Measurements from ENCODE around the gene LONP2. TPM values are rescaled to one million over a fixed set of nuclear protein-coding genes. Genes with fewer than 3 reads are reported as not detected.

LONP2 gene
- total and polyA plus RNA-seq, 10 of the 15 experiments (the other 5 are each of a cell fraction or from before 2014, with no cell fraction given), result 8.3 to 48.0 (median 34.8) TPM

DNA sequence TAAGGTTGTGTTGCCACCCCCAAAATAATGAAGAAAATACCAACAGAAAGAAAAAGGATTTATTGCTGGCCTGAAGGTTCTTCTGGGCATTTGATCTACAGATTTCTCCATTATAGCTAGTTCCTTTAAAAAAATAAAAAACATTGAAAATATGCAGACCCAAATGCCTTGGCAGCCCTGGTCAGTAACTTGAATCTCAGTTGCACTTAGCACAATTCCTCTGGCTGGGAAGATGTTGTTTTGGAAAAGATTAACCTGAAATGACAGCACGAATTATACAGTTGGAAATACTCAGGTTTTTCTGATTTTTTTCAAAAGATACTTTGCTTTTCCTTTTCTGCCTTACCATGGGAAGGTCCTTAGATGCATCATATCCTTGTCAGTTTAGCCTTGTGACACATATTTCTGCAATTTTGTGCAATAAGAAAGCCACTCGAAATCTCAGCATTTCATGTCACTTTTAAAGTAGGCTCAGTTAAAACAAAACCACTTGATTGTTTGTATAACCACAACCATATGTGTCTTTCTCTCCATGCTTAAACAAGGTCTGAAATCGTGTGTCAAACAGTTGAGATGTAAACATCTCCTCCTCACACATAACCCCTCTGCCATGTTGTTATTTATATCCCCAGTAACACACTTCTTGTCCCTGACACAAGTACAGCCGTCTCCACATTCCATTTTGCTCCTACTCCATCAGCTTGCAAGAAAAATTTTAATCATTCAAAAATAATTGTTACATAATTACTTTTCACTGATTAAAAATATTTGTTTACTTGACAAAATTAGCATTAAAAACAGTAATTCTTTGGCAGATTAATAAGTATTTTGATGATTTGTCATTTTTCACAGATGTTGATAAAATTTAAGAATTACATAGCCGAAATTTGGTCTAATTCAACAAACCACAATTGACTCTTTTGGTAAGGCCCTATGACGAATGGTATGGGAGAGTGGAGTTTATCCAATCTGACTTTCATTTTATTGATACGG, 80.0 kb downstream of the LONP2 start (continued):
- TF ChIP-seq POU2F2 (IDR thresholded peaks at IDR 0.05; ENCODE audit: borderline replicate concordance, low read depth, low read length), result no peak
- TF ChIP-seq, protein P1, sequence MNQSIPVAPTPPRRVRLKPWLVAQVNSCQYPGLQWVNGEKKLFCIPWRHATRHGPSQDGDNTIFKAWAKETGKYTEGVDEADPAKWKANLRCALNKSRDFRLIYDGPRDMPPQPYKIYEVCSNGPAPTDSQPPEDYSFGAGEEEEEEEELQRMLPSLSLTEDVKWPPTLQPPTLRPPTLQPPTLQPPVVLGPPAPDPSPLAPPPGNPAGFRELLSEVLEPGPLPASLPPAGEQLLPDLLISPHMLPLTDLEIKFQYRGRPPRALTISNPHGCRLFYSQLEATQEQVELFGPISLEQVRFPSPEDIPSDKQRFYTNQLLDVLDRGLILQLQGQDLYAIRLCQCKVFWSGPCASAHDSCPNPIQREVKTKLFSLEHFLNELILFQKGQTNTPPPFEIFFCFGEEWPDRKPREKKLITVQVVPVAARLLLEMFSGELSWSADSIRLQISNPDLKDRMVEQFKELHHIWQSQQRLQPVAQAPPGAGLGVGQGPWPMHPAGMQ (IDR thresholded peaks at IDR 0.05; ENCODE audit: borderline replicate concordance), result no peak
- TF ChIP-seq RB1 (IDR thresholded peaks at IDR 0.05; ENCODE audit: borderline replicate concordance), result no peak
- no peak for TF ChIP-seq HDAC6 (IDR thresholded peaks at IDR 0.05; ENCODE audit: unreplicated experiment)

DNA sequence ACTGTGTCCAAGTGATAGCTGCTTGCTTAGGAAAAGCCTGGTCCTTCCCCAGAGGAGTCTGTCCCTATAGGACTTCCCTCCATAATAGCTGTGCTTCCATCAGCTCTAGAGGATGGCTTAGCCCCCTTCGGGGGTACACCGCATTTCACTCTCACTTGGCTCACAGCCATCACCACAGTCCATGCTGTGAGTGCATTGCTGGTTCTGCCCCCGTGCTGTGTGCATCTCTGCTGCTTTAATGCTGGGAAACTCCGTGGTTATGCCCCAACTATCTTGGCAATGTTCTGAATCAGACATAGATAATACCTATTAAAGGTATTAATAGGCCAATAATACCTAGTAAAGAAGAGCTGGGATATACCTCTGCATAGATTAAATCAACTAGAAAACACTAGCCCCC, 82.8 kb downstream of the LONP2 start:
- CTCF ChIA-PET, result interaction anchor here (1.1 to 2.2 kb wide), 4 partner anchors 9 to 304 kb away, joined by 3 to 8 read pairs (median 4); no protein-coding TSS in a partner anchor
- H3K4me1 ChIP-seq (ENCODE audit: control insufficient read depth, insufficient read depth, low read length), result no peaks in the 10 kb centered on the region
- 54% methylated on average over 4 of the region's 4 CpGs for WGBS (ENCODE audit: insufficient coverage, insufficient replicate concordance, low lambda C conversion rate, missing lambda C conversion rate)
- H3K27ac ChIP-seq (ENCODE audit: control insufficient read depth, insufficient read depth), result no peak overlapping the region
- intact Hi-C loops (cut with micrococcal nuclease; ENCODE audit: unreplicated experiment) (no loop called here), in situ Hi-C loops (cut with MboI) (no loop called here)
- ATAC-seq (peak; percentile 66), DNase-seq (ENCODE audit: low read depth, low spot score) (no peak), FAIRE-seq (no peak)
- SMC1A ChIA-PET (ENCODE audit: uncharacterized antibody, unreplicated experiment), result interaction anchor here (0.5 to 1.2 kb wide), 3 partner anchors 15 to 303 kb away, joined by 3 to 5 read pairs (median 4); no protein-coding TSS in a partner anchor
- no peak overlapping the region for H3K4me3 ChIP-seq
- H2AFZ ChIP-seq (ENCODE audit: control insufficient read depth, low read depth, low read length), result no peak overlapping the region
- BruUV-seq (replicated peaks), result no TSS peak
- TF ChIP-seq BACH1 (IDR thresholded peaks at IDR 0.05; ENCODE audit: borderline replicate concordance) (no peak), RUNX3 (IDR thresholded peaks at IDR 0.05; ENCODE audit: low read length) (peak; percentile 30; the same call in 1 of the 2 replicates)
- H3K4me2 ChIP-seq (ENCODE audit: control insufficient read depth, insufficient read depth), result no peak overlapping the region
- no peaks in the 10 kb centered on the region; a peak in 1 of 4 replicates for H3K36me3 ChIP-seq (ENCODE audit: control insufficient read depth in 2 of 2, insufficient read depth in 2 of 2, low read length in 1 of 2)
- RAD21 ChIA-PET (ENCODE audit: unreplicated experiment), result interaction anchor here (0.8 to 0.9 kb wide), 2 partner anchors 14 to 105 kb away, joined by 3 read pairs; no protein-coding TSS in a partner anchor
- H3K9ac ChIP-seq (ENCODE audit: control insufficient read depth, insufficient read depth, low read length), result no peak overlapping the region
- POLR2A ChIA-PET, result no interaction called here
- H3K27me3 ChIP-seq (replicated peaks in 1 of 2; ENCODE audit: control insufficient read depth in 2 of 2, insufficient read depth in 2 of 2, low read length in 1 of 2), result no peaks in the 10 kb centered on the region
- H3K79me2 ChIP-seq (ENCODE audit: control insufficient read depth, insufficient read depth, low read length), result no peaks in the 10 kb centered on the region
- no peaks in the 10 kb centered on the region for H4K20me1 ChIP-seq (ENCODE audit: control insufficient read depth, insufficient read depth)
- H3K9me3 ChIP-seq (replicated peaks; ENCODE audit: control insufficient read depth, insufficient read depth, low read length), result no peaks in the 10 kb centered on the region
